Keratinocyte (primary cell): Measurements from ENCODE around the gene DNPEP. TPM values are rescaled to one million over a fixed set of nuclear protein-coding genes. Genes with fewer than 3 reads are reported as not detected.

Experiments
- DNase-seq: peaks from one replicate; pipeline ENCODE4 v3.0.0-alpha.2; 2011; ENCODE audit warnings: low read depth, missing footprints, low spot score
- FAIRE-seq: peaks from 2 replicates; lab custom pipeline; 2011; peaks lifted over from hg19 to GRCh38; lab: Jason Lieb, UNC
- H2AFZ ChIP-seq: 2 replicates; pipeline ENCODE4 v1.6.0; 2012; ENCODE audit warnings: low read length, control low read depth, inconsistent platforms; ENCODE audit not compliant: control insufficient read depth
- H3K27ac ChIP-seq: 2 replicates; pipeline ENCODE4 v1.5.1; 2011; ENCODE audit warnings: low read length; ENCODE audit not compliant: control insufficient read depth, insufficient read depth
- H3K27me3 ChIP-seq: 3 replicates; pipeline ENCODE4 v1.6.0; 2011; ENCODE audit warnings: low read length; ENCODE audit not compliant: control insufficient read depth, insufficient read depth; ENCODE audit errors: extremely low read depth
- H3K36me3 ChIP-seq, 2 experiments: 2 replicates in 1 of 2; 3 replicates in 1 of 2; pipeline ENCODE4 v1.5.1; 2011; ENCODE audit warnings: low read length in 2 of 2, mild to moderate bottlenecking in 1 of 2; ENCODE audit not compliant: control insufficient read depth in 2 of 2, insufficient read depth in 2 of 2; ENCODE audit errors: extremely low read depth in 1 of 2
- H3K4me1 ChIP-seq: 3 replicates; pipeline ENCODE4 v1.5.1; 2011; ENCODE audit warnings: low read length; ENCODE audit not compliant: control insufficient read depth, insufficient read depth; ENCODE audit errors: extremely low read depth
- H3K4me2 ChIP-seq: 3 replicates; pipeline ENCODE4 v1.6.0; 2011; ENCODE audit warnings: low read depth, low read length; ENCODE audit not compliant: control insufficient read depth, insufficient read depth; ENCODE audit errors: extremely low read depth
- H3K4me3 ChIP-seq, 3 experiments: fragments of 200-600 bp in 1 of 3; sonication (generic) in 1 of 3; 2 replicates in 2 of 3; 3 replicates in 1 of 3; pipeline ENCODE4 v1.5.1; 2011 to 2016; ENCODE audit warnings: low read length in 3 of 3, mild to moderate bottlenecking in 3 of 3, control low read depth in 2 of 3, inconsistent platforms in 1 of 3, low read depth in 1 of 3, mixed read lengths in 1 of 3, mixed run types in 1 of 3, moderate library complexity in 1 of 3; ENCODE audit not compliant: control insufficient read depth in 2 of 3, insufficient read depth in 2 of 3; ENCODE audit errors: extremely low read depth in 1 of 3
- H3K79me2 ChIP-seq: 2 replicates; pipeline ENCODE4 v1.6.0; 2012; ENCODE audit warnings: low read length; ENCODE audit not compliant: control insufficient read depth, insufficient read depth
- H3K9ac ChIP-seq: 3 replicates; pipeline ENCODE4 v1.6.0; 2011; ENCODE audit warnings: low read length; ENCODE audit not compliant: control insufficient read depth, insufficient read depth; ENCODE audit errors: extremely low read depth
- H3K9me1 ChIP-seq: 3 replicates; pipeline ENCODE4 v1.6.0; 2011; ENCODE audit warnings: low read length; ENCODE audit not compliant: control insufficient read depth, insufficient read depth; ENCODE audit errors: extremely low read depth
- H3K9me3 ChIP-seq: 2 replicates; pipeline ENCODE4 v1.5.1; 2012; ENCODE audit warnings: low read depth, low read length; ENCODE audit not compliant: control insufficient read depth
- H4K20me1 ChIP-seq: 3 replicates; pipeline ENCODE4 v1.6.0; 2011; ENCODE audit warnings: low read length; ENCODE audit not compliant: control insufficient read depth, insufficient read depth; ENCODE audit errors: extremely low read depth
- CTCF ChIP-seq, 3 experiments: IDR thresholded peaks in 1 of 3; conservative IDR thresholded peaks in 1 of 3; optimal IDR thresholded peaks in 1 of 3; 2 replicates in 2 of 3; 3 replicates in 1 of 3; pipeline versions ENCODE3 to v1.5.1; 2011; ENCODE audit warnings: low read length in 3 of 3, mild to moderate bottlenecking in 3 of 3, moderate library complexity in 2 of 3, control low read depth in 1 of 3, inconsistent platforms in 1 of 3; ENCODE audit not compliant: insufficient read depth in 2 of 3; ENCODE audit errors: extremely low read depth in 1 of 3
- EZH2 ChIP-seq: IDR thresholded peaks from one replicate; pipeline ENCODE4 v1.6.1; 2012; ENCODE audit warnings: inconsistent platforms, mild to moderate bottlenecking, low read length, moderate library complexity
- dilution Hi-C: fragments of 300-500 bp; cut with MboI; formaldehyde crosslinking; loops from one replicate; pipeline ENCODE4 v1.7.0; 2020; ENCODE audit warnings: low sequenced_read_pairs; ENCODE audit not compliant: extremely low pct_ligation_motif_present
- polyA plus RNA-seq, 5 experiments: library from polyadenylated mRNA; depleted of rRNA in 3 of 5; stranded (reverse) in 3 of 5; stranded (forward) in 1 of 5; unstranded in 1 of 5; fragments of >200 nt; gene quantifications; 1 replicate in 1 of 5; 2 replicates in 3 of 5; 3 replicates in 1 of 5; pipeline versions ENCODE4 v1.2.1 to v1.2.3, GENCODE V29; 2011 to 2012; ENCODE audit warnings: missing spikeins in 2 of 5, low read depth in 1 of 5, low replicate concordance in 1 of 5

Gene DNPEP
- polyA plus RNA-seq, 1 donor (not counting 4 experiments of a cell fraction or from before 2014, with no cell fraction given), result 34.1 TPM

- dilution Hi-C loops, result no loop called here
- no peak overlapping the region for H3K9ac ChIP-seq
- H3K4me2 ChIP-seq, result no peak overlapping the region
- DNase-seq (no peak), FAIRE-seq (no peak)
- no peaks in the 10 kb centered on the region for H3K9me3 ChIP-seq
- H3K79me2 ChIP-seq, result no peaks in the 10 kb centered on the region
- H4K20me1 ChIP-seq, result no peaks in the 10 kb centered on the region
- no peak overlapping the region for H3K4me3 ChIP-seq
- H3K36me3 ChIP-seq, result peaks cover 24 to 29% of the 10 kb centered on the region in 2 experiments
- no peak overlapping the region for H3K27ac ChIP-seq
- no peak for TF ChIP-seq CTCF (optimal IDR thresholded peaks at IDR 0.05 in 1 of 3, IDR thresholded peaks at IDR 0.05 in 1 of 3, conservative IDR thresholded peaks at IDR 0.05 in 1 of 3; ENCODE audit: extremely low read depth in 1 of 3, insufficient read depth in 2 of 3, low read length in 3 of 3)
- TF ChIP-seq EZH2, result no peak
- no peaks in the 10 kb centered on the region for H3K27me3 ChIP-seq
- H2AFZ ChIP-seq, result no peak overlapping the region
- H3K4me1 ChIP-seq, result no peaks in the 10 kb centered on the region
- no peaks in the 10 kb centered on the region for H3K9me1 ChIP-seq
Measured at GRCh38 chr2:219380926-219381325, 6.8 kb downstream of the DNPEP start.

- TF ChIP-seq CTCF (optimal IDR thresholded peaks at IDR 0.05 in 1 of 3, IDR thresholded peaks at IDR 0.05 in 1 of 3, conservative IDR thresholded peaks at IDR 0.05 in 1 of 3; ENCODE audit: extremely low read depth in 1 of 3, insufficient read depth in 2 of 3, low read length in 3 of 3), result no peak
- no peak for TF ChIP-seq EZH2
- H3K36me3 ChIP-seq, result peaks cover 15 to 26% of the 10 kb centered on the region in 2 experiments
- FAIRE-seq (no peak), DNase-seq (no peak)
- no peaks in the 10 kb centered on the region for H4K20me1 ChIP-seq
- no peak overlapping the region for H3K4me2 ChIP-seq
- H3K4me3 ChIP-seq, result no peak overlapping the region
- H3K27ac ChIP-seq, result no peak overlapping the region
- H3K27me3 ChIP-seq, result no peaks in the 10 kb centered on the region
- H3K79me2 ChIP-seq, result no peaks in the 10 kb centered on the region
- no peak overlapping the region for H2AFZ ChIP-seq
- no peaks in the 10 kb centered on the region for H3K4me1 ChIP-seq
- no peaks in the 10 kb centered on the region for H3K9me3 ChIP-seq
- H3K9ac ChIP-seq, result no peak overlapping the region
- dilution Hi-C loops, result no loop called here
- no peaks in the 10 kb centered on the region for H3K9me1 ChIP-seq
Measured at GRCh38 chr2:219378163-219378851, 9.4 kb downstream of the DNPEP start.
